Measurements from ENCODE around the gene MON1A. TPM values are rescaled to one million over a fixed set of nuclear protein-coding genes. Genes with fewer than 3 reads are reported as not detected.
"Not testable (repeated sequence)": the region's sequence is repeated elsewhere in the genome, so short reads cannot be mapped to it uniquely, and the experiment has no call there.

Gene MON1A
- total RNA-seq, 1 experiment from 2014 or later = 16.3 TPM

GRCh38 chr3:49917806-49918590 is 11.6 kb downstream of the MON1A start:
- not testable (repeated sequence) for DNase-seq (ENCODE audit: low read depth)

DNA sequence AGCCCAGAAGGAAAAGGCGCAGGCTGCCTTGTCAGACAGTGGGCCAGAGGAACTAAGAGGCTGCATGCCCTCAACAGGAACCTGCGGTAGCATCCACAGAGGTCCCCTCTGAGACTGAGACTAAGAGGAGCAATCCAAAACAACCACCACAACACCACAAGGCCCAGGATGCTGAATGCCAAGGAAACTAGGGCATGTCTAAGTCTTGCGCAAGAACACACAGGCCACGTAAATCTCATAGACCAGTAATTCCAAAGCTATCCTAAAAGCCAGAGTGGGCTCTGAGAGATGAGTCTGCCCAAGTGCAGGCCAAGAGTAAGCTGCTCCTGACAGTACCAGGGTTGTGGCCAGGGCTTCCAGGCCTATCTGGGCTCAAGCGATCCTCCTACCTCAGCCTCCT is 12.9 kb downstream of the MON1A start:
- no peak for DNase-seq (ENCODE audit: low read depth)

GRCh38 chr3:49914906-49915305 is 14.7 kb downstream of the MON1A start:
- DNase-seq (ENCODE audit: low read depth) = no peak

GRCh38 chr3:49912881-49913281 is 16.7 kb downstream of the MON1A start:
- no peak for DNase-seq (ENCODE audit: low read depth)

- no peak for DNase-seq (ENCODE audit: low read depth)
Observed at GRCh38 chr3:49911611-49912010, 18.0 kb downstream of the MON1A start.

GRCh38 chr3:49911124-49911420 is 18.5 kb downstream of the MON1A start:
- no peak for DNase-seq (ENCODE audit: low read depth)

DNA sequence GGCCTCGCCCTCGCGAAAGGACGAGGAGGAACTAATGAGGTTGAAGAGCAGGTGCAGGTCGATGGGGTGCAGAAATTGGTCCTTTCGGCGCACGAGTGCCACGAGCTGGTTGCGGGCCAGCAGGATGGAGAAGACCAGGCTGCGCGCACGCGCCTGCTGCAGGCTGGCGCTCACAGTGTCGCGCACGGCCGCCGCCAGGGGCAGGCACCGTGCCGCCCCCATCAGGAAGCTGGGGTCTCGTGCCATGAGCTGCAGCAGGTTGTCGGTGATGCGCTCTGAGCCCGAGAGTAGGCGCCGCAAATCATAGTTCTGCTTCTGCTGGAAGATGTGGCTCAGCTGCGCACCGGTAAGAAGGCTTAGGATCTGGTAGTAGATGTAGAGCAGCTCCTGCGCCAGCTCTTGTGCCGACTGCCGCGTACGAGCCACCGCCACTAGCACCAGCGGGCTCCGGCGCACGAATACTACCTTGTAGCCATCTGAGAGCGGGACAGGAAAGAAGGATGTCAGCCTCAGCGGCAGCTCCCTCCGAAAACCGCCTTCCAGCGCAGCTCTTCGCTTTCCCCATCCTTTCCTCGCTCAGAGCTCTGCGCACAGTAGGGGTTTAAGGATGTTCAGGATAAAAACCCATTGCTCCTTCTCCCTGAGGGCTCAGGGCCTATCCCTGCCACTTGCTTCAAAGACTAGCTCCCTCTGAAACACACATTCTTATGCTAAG is 19.0 kb downstream of the MON1A start:
- DNase-seq (ENCODE audit: low read depth) = no peak

DNA sequence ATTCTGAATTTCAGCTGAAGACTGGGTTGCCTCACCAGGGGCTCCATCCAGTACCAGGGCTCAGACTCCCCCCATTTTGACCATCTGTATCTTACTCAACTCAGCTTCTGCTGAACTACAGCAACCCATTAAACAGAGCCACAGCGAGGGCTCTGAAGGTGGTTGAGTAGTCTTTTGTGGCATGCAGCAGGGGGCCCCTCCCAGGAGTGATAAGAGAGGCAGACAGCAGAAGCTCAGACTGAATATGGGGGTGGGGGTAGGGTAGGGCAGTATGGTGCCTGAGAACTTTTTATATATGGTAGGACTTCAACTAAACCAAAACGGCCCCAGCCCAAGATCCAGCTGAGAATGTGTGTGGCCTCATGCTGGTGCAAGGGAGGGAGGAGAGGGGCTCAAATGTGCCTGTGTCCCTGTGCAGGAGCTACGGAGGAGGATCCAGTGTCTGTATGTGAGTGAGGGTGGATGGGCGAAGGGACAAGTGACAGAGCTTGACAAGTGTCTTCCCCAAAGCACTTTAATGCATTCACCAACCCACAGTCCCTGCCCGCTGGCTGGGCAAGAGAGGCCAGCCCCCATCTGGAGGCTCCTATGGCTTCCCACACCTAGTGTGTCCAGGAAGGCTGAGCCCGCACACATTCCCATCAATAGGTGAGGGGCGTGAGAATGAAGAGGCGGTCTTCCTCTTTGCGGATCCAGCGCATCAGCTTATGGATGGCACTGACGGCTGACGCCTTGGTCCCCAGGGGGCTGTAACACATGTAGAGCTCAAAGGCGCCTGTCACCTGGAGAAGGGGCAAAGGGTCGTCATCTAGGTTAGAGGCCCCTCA is 21.0 kb downstream of the MON1A start:
- no peak for DNase-seq (ENCODE audit: low read depth)

GRCh38 chr3:49906073-49906743 is 23.4 kb downstream of the MON1A start:
- DNase-seq (ENCODE audit: low read depth) = peak; percentile 52

DNA sequence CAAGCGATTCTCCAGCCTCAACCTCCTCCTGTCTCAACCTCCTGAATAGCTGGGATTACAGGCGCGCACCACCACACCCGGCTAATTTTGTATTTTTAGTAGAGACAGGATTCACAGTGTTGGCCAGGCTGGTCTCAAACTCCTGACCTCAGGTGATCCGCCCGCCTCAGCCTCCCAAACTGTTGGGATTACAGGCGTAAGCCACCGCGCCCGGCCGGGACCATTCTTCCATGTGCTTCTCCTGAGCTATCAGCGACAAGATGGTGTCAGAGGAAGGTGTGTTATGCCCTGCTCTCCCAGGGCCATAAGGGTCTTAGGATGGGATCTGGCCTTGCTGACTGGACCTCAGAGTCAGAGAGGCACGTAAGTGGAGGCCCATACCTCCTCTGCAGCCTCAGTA is 25.2 kb downstream of the MON1A start:
- DNase-seq (ENCODE audit: low read depth) = not testable (repeated sequence)

DNA sequence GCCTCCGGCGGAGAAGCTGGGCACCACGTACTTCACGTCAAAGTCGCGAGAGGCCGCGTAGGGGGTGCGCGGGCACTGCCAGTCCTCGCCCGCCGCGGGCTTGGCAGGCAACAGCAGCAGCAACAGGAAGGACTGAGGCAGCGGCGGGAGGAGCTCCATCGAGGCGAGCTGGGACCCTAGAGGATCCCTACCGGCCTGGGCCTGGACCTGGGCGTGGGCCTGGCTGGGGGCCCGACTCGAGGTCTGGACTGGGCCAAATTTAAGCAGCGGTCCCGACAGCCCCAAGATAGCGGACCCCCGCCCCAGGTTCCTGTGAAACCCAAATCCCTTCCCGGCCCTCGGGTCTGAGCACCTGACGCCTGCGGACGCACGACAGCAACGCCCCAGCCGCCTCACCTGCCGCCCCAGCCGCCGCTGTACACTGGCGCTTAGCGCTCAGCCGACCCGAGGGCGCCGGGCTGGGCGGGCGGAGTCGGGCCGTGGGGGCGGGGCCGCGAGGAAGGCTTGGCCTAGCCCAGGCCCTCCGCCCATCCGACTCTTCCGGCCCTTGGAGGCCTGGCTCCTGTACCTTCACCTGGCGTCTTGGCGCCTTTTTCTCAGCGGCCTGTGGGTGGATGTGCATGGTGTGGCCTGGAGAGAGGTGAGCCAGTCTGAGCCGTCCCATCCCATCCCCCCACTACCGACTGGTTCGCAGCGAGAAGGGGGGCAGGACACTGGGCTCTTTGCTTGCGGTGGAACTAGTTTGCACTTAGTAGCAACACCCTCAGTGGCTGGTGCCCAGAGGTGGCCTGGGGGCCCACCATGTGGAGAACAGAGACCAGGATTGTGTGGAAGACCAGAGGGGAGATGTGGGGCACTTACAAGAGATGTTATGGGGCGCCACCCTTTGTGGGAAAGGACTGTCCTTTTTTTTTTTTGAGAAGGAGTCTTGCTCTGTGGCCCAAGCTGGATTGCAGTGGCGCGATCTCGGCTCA is 25.9 kb downstream of the MON1A start, which contains the start of gene MST1R:
Gene MST1R, minus strand, starts transcription at position 423 of the 974 bp plus-strand sequence. Its CDS starts 264 bp downstream, at position 159.
- DNase-seq (ENCODE audit: low read depth) = peak; percentile 44

DNA sequence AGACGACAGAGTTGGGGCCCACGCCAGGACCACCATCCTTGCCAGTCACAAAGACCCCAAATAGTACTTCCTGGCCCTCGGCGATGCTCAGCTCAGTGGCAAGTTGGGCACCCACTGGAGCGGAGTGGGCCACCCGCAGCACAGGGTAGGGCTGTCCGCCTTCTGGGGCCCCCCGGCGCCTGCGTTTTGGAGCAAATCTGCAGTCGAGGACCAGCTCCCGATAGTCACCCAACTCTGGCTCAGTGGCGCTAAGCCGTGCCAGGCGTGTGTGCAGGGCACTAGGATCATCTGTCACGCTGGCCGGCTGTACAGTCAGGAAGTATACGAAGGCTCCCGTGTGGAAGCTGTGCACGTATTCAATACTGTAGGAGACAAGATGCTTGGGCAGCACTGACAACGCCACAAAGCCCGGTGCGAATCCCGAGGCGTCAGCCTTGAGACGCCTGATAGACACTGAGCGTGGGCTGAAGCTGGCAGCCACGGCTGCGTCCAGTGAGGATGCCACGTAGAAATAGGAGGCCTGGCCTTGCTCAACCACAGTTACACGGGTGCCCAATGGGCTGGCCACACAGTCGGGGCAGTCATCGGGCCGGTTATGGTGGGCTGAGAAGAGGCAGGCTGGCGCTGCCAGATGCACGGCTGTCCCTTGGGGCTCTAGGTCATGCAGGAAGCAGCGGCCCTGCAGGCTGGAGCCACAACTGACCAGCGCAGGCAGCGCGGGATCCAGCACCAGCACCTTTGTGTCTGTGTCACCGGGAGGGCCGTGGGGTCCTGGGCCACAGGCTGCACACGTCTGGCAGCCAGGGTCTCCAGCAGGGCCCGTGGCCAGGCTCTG is 26.9 kb downstream of the MON1A start:
- DNase-seq (ENCODE audit: low read depth) = no peak

DNA sequence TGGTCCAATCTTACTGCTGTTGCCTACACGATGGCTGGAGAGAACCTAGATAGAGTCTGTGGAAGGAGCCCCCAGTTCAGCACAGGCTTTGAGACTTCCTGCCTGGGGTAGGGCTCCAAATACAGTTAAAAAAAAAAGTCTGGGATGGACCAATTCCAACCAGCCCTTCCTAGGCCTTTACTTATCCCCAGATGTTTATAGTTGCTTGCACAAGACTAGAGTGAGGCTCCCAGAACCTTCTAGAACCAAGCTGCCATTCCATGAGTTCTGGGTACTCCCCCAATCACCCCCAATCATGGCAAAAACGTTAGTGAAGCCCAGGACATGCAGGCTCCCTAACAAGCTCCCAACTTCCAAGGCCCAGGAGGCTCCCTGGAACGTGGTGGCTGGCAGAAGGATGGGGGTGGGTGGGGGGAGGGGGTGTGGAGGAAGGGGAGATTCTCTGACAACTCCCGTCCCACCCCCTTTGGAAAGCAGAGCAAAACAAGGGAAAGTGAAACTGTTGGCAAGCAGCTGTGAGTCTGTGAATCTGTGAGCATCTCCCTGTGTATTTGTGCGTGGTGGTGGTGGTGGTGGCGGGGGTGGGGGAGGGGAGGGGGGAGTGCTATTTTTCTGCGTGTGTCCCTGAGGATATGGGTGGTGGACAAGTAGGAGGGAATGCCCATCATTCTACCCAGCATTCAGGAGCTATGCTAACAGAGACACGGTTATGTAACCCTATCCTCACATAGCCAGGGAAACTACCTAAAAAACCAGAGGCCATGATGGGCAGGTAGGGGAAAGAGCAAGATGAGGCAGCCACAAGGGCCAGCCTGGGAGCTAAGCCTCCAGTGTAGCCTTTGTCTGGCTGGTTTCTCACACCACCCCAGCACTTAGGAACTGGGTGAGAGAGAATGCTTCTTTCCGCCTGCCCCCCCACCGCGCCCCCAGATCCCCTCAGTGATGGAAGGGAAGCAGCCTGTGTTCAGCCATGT is 28.0 kb downstream of the MON1A start:
- no peak for DNase-seq (ENCODE audit: low read depth)

- peak; percentile 84 for DNase-seq (ENCODE audit: low read depth)
Observed at GRCh38 chr3:49900491-49901153, 29.0 kb downstream of the MON1A start.

- DNase-seq (ENCODE audit: low read depth) = no peak
Observed at GRCh38 chr3:49899815-49900214, 29.8 kb downstream of the MON1A start.

DNA sequence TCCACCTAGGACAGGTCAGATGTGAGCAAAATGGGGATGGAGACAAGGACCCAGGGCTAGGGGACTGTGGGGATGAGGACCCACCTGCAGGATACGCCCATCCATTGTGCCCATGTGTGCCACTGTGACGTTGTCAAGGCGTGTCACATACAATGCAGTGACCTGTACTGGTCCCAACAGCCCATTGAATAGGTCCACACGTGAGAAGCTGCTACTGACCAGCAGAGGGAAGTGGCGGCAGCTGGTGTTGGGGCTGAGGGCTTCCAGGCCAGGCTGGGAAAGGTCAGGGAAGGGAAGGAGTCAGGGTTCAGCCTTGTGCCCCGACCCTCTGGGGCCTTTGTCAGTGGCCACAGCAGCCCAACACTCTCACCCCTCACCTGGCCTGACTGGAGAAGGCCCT is 30.6 kb downstream of the MON1A start:
- no peak for DNase-seq (ENCODE audit: low read depth)

GRCh38 chr3:49896345-49896744 is 33.3 kb downstream of the MON1A start:
- no peak for DNase-seq (ENCODE audit: low read depth)

GRCh38 chr3:49895791-49896190 is 33.8 kb downstream of the MON1A start:
- DNase-seq (ENCODE audit: low read depth) = no peak
